Measurements from ENCODE around the gene DNHD1. TPM values are rescaled to one million over a fixed set of nuclear protein-coding genes. Genes with fewer than 3 reads are reported as not detected.

The DNHD1 gene
- total and polyA plus RNA-seq, 2 experiments from 2014 or later: 3.6 to 9.6 TPM

- no peak for TF ChIP-seq CTCF (conservative IDR thresholded peaks at IDR 0.05; ENCODE audit: low read depth in 2 of 2)
- no peak for TF ChIP-seq REST (IDR thresholded peaks at IDR 0.05; ENCODE audit: unreplicated experiment)
- TF ChIP-seq ZNF114 (CRISPR knock-in tag; IDR thresholded peaks at IDR 0.05): no peak
- TF ChIP-seq NANOG (IDR thresholded peaks at IDR 0.05; ENCODE audit: borderline replicate concordance): no peak
These were observed 42.0 kb upstream of the DNHD1 start (continued) for GRCh38 chr11:6455070-6455469.

- ATAC-seq: no peak
- H3K4me1 Mint-ChIP-seq: no peaks in the 10 kb centered on the region
- Histone ChIP-seq H3K36me3 (ENCODE audit: insufficient read depth) (no peaks in the 10 kb centered on the region), H3K4me2 (no peak overlapping the region), H3F3A (replicated peaks; ENCODE audit: low read depth) (no peaks in the 10 kb centered on the region), H3K27ac (ENCODE audit: low read depth) (no peak overlapping the region), H3K27me3 (ENCODE audit: insufficient read depth) (no peaks in the 10 kb centered on the region), H3K79me2 (replicated peaks; ENCODE audit: insufficient read depth) (no peaks in the 10 kb centered on the region), H2AFZ (no peak overlapping the region), H3K4me1 (ENCODE audit: insufficient read depth) (no peaks in the 10 kb centered on the region), H3K9me2 (ENCODE audit: insufficient read depth) (no peaks in the 10 kb centered on the region), H3K4me3 (no peak overlapping the region), H4K20me1 (replicated peaks; ENCODE audit: insufficient read depth) (no peaks in the 10 kb centered on the region)
- H3K9me3 Mint-ChIP-seq: no peaks in the 10 kb centered on the region
- no peak overlapping the region for H3K4me3 Mint-ChIP-seq
- H3K27me3 Mint-ChIP-seq (ENCODE audit: insufficient read depth, low read depth, poor library complexity): no peaks in the 10 kb centered on the region
- no peak for DNase-seq (ENCODE audit: low spot score)
- H3K27ac Mint-ChIP-seq: no peak overlapping the region
- no peaks in the 10 kb centered on the region for H3K36me3 Mint-ChIP-seq (ENCODE audit: low read depth)
- TF ChIP-seq EZH2 (IDR thresholded peaks at IDR 0.05; ENCODE audit: low read depth, unreplicated experiment) (no peak), ETS1 (IDR thresholded peaks at IDR 0.05) (no peak), ZNF114 (CRISPR knock-in tag; IDR thresholded peaks at IDR 0.05) (no peak), CREB1 (CRISPR knock-in tag; IDR thresholded peaks at IDR 0.05; ENCODE audit: low read depth) (no peak), EZH2phosphoT487 (IDR thresholded peaks at IDR 0.05; ENCODE audit: unreplicated experiment) (no peak), POLR2AphosphoS5 (IDR thresholded peaks at IDR 0.05; ENCODE audit: low read depth) (no peak), JUNB (IDR thresholded peaks at IDR 0.05; ENCODE audit: unreplicated experiment) (no peak), STAT1 (IDR thresholded peaks at IDR 0.05; ENCODE audit: unreplicated experiment) (no peak), ZNF462 (CRISPR knock-in tag; IDR thresholded peaks at IDR 0.05) (no peak), NANOG (IDR thresholded peaks at IDR 0.05; ENCODE audit: borderline replicate concordance) (no peak)
These were observed 40.6 kb upstream of the DNHD1 start for GRCh38 chr11:6456361-6457073.
